ELR (cell line): Measurements from ENCODE around the gene APOA5.
A peak's percentile ranks its signal among the peaks of the same experiment; 100 is the strongest.
"Not testable (repeated sequence)": the region's sequence is repeated elsewhere in the genome, so short reads cannot be mapped to it uniquely, and the experiment has no call there.

Experiments used
- DNase-seq: peaks from one replicate; pipeline ENCODE4 v3.0.0-alpha.2; 2015; ENCODE audit warnings: low read depth

The APOA5 gene

GRCh38 chr11:116827461-116827860 lies 35.8 kb upstream of the APOA5 start:
- DNase-seq = no peak

- no peak for DNase-seq
Measured at GRCh38 chr11:116826751-116827431, 35.2 kb upstream of the APOA5 start.

GRCh38 chr11:116825854-116826750 lies 34.4 kb upstream of the APOA5 start:
- no peak for DNase-seq

- DNase-seq = no peak
Measured at GRCh38 chr11:116825434-116825833, 33.8 kb upstream of the APOA5 start.

GRCh38 chr11:116823031-116823843 lies 31.6 kb upstream of the APOA5 start, which contains the start of gene APOA4:
Gene APOA4 (minus strand): TSS chr11:116823304. CDS start chr11:116823191, 113 bp downstream.
- no peak for DNase-seq

GRCh38 chr11:116822575-116822974 lies 30.9 kb upstream of the APOA5 start:
- DNase-seq = no peak

- DNase-seq = no peak
Measured at GRCh38 chr11:116821050-116821918, 29.6 kb upstream of the APOA5 start.

- DNase-seq = no peak
Measured at GRCh38 chr11:116819049-116819448, 27.4 kb upstream of the APOA5 start.

- DNase-seq = no peak
Measured at GRCh38 chr11:116814502-116814901, 22.8 kb upstream of the APOA5 start.

GRCh38 chr11:116813781-116814471 lies 22.2 kb upstream of the APOA5 start:
- DNase-seq = no peak

- DNase-seq = no peak
Measured at GRCh38 chr11:116813170-116813569, 21.5 kb upstream of the APOA5 start.

GRCh38 chr11:116812109-116812508 lies 20.4 kb upstream of the APOA5 start:
- DNase-seq = no peak

GRCh38 chr11:116811194-116811593 lies 19.5 kb upstream of the APOA5 start:
- DNase-seq = no peak

- peak; percentile 35 for DNase-seq
Measured at GRCh38 chr11:116808262-116809175, 16.8 kb upstream of the APOA5 start.

GRCh38 chr11:116807601-116808261 lies 16.1 kb upstream of the APOA5 start:
- no peak for DNase-seq

GRCh38 chr11:116804001-116804400 lies 12.3 kb upstream of the APOA5 start:
- DNase-seq = no peak

- not testable (repeated sequence) for DNase-seq
Measured at GRCh38 chr11:116801662-116802061, 10.0 kb upstream of the APOA5 start.

GRCh38 chr11:116800610-116801009 lies 8.9 kb upstream of the APOA5 start:
- no peak for DNase-seq

- no peak for DNase-seq
Measured at GRCh38 chr11:116798368-116798767, 6.7 kb upstream of the APOA5 start.
